Measurements from ENCODE around the gene DLX2. TPM values are rescaled to one million over a fixed set of nuclear protein-coding genes. Genes with fewer than 3 reads are reported as not detected.

The DLX2 gene
- total RNA-seq, 4 donors from 2014 or later, result not detected

DNA sequence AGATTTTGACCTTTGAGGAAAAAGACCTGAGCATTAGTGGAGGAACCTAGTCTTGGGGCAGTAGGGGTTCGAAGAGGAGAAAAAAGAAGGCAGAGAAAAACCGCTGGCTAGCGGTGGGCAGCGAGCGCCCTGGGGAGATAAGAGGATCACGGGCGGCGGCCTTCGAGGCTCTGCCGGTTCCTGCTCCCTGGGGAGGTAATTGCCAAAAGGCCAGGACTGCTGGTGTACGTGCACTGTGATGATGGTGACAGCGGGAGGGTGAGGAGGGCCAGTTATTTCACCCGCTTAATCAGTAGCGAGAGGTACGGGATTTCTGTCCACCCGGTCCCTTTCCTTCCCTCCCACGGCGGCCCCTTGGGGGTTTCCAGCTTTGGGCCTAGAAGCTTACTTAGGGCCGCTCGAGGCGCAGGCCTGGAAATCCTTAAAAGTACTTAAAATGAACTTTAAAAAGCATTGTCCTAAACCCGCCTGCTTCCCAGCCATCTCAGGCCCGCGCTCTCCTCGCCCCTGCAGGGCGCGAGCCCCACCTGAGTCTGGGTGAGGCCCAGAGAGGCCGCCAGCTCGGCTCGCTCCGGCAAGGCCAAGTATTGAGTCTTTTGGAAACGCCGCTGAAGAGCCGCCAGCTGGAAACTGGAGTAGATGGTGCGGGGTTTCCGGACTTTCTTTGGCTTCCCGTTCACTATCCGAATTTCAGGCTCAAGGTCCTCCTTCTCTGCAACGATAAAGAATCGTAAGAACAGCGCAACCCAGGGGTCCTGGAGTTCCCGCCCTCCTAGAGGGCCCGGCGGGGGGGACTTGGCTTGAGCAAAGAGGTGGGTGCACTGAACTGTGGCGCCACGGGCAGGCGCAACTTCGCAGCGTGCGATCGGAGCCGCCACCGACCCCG lies 1.5 kb downstream of the DLX2 start:
- TF ChIP-seq, protein P1, sequence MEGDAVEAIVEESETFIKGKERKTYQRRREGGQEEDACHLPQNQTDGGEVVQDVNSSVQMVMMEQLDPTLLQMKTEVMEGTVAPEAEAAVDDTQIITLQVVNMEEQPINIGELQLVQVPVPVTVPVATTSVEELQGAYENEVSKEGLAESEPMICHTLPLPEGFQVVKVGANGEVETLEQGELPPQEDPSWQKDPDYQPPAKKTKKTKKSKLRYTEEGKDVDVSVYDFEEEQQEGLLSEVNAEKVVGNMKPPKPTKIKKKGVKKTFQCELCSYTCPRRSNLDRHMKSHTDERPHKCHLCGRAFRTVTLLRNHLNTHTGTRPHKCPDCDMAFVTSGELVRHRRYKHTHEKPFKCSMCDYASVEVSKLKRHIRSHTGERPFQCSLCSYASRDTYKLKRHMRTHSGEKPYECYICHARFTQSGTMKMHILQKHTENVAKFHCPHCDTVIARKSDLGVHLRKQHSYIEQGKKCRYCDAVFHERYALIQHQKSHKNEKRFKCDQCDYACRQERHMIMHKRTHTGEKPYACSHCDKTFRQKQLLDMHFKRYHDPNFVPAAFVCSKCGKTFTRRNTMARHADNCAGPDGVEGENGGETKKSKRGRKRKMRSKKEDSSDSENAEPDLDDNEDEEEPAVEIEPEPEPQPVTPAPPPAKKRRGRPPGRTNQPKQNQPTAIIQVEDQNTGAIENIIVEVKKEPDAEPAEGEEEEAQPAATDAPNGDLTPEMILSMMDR (IDR thresholded peaks at IDR 0.05), result no peak
- no peak for TF ChIP-seq POLR2A (IDR thresholded peaks at IDR 0.05)
- peak in 1 of 3 donors; percentile 50 for DNase-seq
- Histone ChIP-seq H3K4me3 (peak overlapping the region in 3 of 4 donors; percentile 48 to 58 (median 55)), H3K4me1 (peaks cover 0 to 71% (median 31%) of the 10 kb centered on the region in 4 donors), H3K27me3 (peaks cover 0 to 76% of the 10 kb centered on the region in 2 donors), H3K36me3 (no peaks in the 10 kb centered on the region), H3K27ac (no peak overlapping the region), H3K9me3 (peaks cover 0 to 1% (median 0%) of the 10 kb centered on the region in 4 donors)

DNA sequence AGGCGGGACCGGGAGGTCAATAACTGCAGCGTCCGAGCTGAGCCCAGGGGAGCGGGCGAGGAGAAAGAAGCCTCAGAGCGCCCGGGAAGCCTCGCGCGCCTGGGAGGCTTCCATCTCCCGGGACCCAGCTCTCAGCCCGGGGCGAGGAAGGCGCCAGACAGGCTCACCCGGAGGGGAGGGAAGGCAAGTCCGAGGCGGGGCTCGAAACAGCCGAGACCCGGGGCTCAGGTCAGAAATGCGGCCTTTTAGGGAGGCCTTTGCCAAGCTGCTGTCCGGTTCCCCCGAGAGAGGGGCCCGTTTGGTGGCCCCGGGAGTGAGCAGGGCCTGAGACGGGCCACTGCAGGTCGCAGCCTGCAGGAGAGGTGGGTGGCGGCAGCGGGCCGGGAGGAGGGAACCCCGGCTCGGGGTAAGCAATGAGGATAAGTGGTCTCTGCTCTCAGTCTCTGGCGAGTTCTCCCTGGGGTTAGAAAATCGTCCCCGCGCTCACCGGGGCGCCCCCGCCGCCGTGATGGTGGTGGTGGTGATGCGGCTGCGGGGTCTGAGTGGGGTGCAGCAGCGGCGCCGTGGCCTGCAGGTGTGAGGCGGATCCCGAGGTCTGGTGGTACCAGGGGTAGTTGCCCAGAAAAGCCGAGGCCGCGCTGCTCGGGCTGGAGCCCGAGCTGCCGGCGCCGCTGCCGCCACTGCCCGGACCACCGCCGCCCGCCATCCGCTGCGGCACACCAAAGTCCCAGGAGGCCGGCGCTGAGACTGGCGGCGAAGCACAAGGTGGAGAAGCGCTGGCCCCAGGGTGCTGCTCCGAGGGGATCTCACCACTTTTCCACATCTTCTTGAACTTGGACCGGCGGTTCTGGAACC lies 2.4 kb downstream of the DLX2 start:
- Histone ChIP-seq H3K36me3 (no peaks in the 10 kb centered on the region), H3K27me3 (peaks cover 0 to 76% of the 10 kb centered on the region in 2 donors), H3K9me3 (peaks cover 0 to 5% (median 0%) of the 10 kb centered on the region in 4 donors), H3K4me1 (peaks cover 0 to 74% (median 34%) of the 10 kb centered on the region in 4 donors), H3K4me3 (no peak overlapping the region), H3K27ac (no peak overlapping the region)
- DNase-seq, result peak in 1 of 3 donors; percentile 46
- TF ChIP-seq, protein P1 (IDR thresholded peaks at IDR 0.05), result no peak
- TF ChIP-seq POLR2A (IDR thresholded peaks at IDR 0.05), result no peak

DNA sequence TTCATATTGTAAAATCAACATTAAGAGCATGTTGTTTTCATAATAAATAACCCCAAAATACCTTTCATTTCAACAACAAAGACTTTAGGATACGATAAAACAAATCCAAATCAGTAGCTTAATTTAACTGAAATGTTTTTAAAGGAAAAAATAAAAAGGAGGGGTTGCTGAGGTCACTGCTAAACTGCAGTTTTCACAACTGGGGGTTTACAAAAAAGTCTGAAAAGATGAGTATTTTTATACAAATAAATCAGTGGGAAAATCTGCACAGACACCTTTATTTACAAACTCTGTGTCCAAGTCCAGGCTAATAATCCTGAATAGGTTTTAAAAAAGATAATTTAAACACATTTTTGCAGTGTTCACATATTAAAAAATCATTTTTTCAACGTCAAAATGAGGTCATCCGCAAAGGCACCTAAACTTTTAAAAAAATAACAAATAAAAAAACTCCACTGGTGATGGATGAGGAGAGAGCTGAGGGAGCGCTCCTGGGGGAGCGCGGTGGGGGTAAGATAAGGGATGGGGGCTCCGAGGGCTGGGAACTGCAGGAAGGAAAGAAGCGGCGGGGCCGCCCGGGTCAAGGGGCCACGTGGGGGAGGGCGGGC lies 3.1 kb downstream of the DLX2 start:
- Histone ChIP-seq H3K27me3 (peaks cover 0 to 76% of the 10 kb centered on the region in 2 donors), H3K4me3 (peak overlapping the region in 1 of 4 donors; percentile 38), H3K4me1 (peaks cover 4 to 81% (median 41%) of the 10 kb centered on the region in 4 donors), H3K27ac (no peak overlapping the region), H3K36me3 (no peaks in the 10 kb centered on the region), H3K9me3 (peaks cover 0 to 8% (median 0%) of the 10 kb centered on the region in 4 donors)
- DNase-seq, result no peak
- TF ChIP-seq POLR2A (IDR thresholded peaks at IDR 0.05), result no peak
- TF ChIP-seq, protein P1 (IDR thresholded peaks at IDR 0.05), result no peak

DNA sequence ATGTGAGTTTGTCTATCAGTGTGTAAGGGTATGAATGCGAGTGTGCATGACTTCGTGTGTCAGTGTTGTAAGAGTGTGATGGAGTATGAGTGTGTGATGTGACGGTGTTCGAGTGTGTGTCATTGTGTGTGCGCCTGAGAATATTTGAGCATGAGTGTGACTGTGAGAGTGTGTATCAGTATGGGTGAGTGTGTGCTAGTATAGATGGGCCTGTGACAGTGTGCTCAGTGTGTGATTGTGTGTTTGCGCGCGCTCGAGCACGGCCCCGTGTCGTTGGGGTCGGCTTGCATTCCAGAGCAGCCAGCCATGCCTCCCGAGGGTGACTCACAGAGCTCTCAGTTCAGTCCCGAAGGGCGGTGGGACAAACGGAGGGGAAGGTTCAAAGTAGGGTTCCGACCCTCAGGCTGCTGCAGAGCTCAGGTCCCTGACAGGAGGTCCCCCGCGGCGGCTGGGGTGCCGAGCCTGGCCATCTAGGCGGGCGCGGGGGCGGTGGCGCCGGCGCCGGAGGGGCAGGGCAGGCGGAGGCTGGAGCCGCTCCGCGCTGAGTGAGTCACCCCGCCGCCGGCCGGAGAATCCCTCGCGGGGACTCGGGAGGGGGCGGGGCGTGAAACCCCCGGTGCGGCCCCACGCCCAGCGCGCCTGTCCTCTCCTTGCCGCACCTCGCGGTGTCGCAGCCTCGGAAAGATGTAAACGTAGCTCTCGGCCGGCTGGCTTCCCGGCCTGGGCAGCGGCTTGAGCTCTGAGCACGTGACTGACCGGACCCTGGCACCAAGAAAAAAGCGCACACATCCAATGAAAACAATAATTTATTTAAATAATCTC lies 3.8 kb downstream of the DLX2 start:
- H3K27ac ChIP-seq, result no peak overlapping the region
- peak overlapping the region in 2 of 4 donors; percentile 33 to 38 for H3K4me3 ChIP-seq
- DNase-seq, result peak in 1 of 3 donors; percentile 69
- H3K36me3 ChIP-seq, result no peaks in the 10 kb centered on the region
- H3K4me1 ChIP-seq, result peaks cover 4 to 84% (median 44%) of the 10 kb centered on the region in 4 donors
- TF ChIP-seq, protein P1 (IDR thresholded peaks at IDR 0.05), result no peak
- no peak for TF ChIP-seq POLR2A (IDR thresholded peaks at IDR 0.05)
- H3K27me3 ChIP-seq, result peaks cover 0 to 80% of the 10 kb centered on the region in 2 donors
- peaks cover 0 to 11% (median 0%) of the 10 kb centered on the region in 4 donors for H3K9me3 ChIP-seq

Measured in Peyer's patch (tissue), 4 donors.